ENCODE measurements around the gene FN1. TPM values are rescaled to one million over a fixed set of nuclear protein-coding genes. Genes with fewer than 3 reads are reported as not detected.
"Not testable (repeated sequence)": the region's sequence is repeated elsewhere in the genome, so short reads cannot be mapped to it uniquely, and the experiment has no call there.

Gene FN1
- polyA plus RNA-seq, 4 donors = 468 to 543 (median 504) TPM

GRCh38 chr2:215357660-215358059 is 78.2 kb downstream of the FN1 start:
- DNase-seq (ENCODE audit: low read depth in 4 of 4, low spot score in 3 of 4) = no peak

DNA sequence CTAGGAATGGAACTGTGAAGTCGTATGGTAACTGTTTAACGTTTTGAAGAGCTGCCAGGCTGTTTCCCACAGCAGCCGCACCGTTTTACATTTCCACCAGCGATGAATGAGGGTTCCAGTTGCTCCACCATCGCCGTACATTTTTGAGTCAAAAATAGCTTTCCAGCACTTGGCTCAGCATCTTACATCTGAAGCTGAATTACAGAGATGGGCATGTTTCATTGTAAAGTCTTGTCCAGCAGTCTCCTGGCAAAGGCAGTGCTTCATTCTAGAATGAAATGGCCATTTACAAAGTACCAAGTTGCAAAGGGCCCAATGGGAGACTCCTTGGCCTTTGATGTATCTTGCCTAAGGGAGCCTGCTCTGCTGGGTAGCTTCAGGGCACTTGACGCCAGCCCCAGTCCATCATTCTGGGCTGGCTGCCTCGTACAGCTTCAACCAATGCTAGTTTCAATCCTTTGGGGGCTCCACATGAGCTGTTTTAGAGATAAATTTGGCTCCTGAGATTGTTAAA is 78.9 kb downstream of the FN1 start:
- no peak for DNase-seq (ENCODE audit: low read depth in 4 of 4, low spot score in 3 of 4)

DNA sequence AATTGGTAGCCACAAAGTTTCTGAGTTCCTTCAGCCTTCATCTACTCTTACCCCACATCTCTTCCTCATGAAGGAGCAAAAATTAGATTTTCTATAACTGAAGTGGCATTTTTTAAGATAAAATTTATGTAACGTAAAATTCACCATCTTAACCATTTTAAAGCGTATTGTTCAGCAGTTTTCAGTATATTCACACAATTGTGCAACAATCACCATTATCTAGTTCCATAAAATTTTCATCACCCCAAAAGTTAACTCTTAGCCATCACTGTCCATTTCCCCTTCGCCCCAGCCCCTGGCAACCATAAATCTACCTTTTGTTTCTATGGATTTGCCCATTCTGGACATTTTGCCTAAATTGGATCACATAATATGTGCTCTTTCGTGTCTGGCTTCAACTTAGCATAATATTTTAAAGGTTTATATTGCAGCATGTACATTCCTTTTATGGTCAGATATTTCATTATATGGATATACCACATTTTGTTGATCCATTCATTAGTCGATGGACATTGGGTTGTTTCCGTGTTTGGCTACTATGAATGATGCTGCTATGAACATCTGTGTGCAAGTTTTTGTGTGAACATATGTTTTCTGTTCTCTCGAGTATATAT is 79.4 kb downstream of the FN1 start:
- DNase-seq (ENCODE audit: low read depth in 4 of 4, low spot score in 3 of 4) = no peak

GRCh38 chr2:215355801-215356200 is 80.1 kb downstream of the FN1 start:
- no peak for DNase-seq (ENCODE audit: low read depth in 4 of 4, low spot score in 3 of 4)

GRCh38 chr2:215354771-215355695 is 80.8 kb downstream of the FN1 start:
- no peak for DNase-seq (ENCODE audit: low read depth in 4 of 4, low spot score in 3 of 4)

- no peak for DNase-seq (ENCODE audit: low read depth in 4 of 4, low spot score in 3 of 4)
These were observed 83.3 kb downstream of the FN1 start for GRCh38 chr2:215352602-215353001.

DNA sequence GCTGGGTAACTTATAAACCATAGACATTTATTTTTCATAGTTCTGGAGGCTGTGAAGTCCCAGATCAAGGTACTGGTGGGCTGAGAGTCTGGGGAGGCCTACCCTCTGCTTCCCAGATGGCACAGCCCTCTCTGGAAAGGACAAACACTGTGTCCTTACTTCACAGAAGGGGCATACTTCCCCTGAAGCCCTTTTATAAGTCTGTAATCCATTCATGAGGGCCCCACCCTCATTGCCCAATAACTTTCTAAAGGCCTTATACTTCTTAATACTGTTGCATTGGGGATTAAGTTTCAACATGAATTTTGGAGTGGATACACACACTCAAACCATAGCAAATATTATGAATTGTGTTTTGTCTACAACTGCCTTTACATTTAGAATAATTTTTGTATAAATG is 88.0 kb downstream of the FN1 start:
- DNase-seq (ENCODE audit: low read depth in 4 of 4, low spot score in 3 of 4) = no peak

DNA sequence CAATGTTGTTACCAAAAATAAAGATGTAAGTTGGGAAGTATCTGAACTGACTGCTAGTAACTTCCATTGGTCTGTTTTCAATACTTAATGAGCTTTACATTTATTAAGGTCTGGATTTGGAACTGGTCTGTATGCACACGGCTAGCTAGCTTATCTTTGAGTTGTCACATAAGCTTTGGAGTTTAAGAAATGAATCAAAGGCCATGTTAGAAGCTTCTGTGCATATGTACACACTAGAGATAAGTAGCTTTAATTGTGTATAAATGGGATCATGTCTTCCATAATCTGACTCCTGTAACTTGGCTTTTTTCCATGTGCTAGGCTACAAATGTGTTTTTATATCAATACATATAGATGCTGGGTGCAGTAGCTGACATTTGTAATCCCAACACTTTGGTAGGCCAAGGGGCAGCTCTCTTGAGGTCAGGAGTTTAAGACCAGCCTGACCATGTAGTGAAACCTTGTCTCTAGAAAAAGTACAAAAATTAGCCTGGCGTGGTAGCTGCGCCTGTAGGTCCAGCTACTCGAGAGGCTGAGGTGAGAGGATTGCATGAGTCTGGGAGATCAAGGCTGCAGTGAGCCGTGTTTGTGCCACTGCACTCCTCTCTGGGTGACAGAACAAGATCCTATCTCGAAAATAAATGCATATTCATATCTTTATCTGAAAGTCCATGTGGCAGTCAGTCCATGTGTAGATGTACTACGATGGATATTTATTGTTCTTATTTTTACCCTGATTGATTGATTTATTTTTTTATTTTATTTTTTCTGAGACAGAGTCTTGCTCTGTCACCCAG is 96.8 kb downstream of the FN1 start:
- DNase-seq (ENCODE audit: low read depth in 4 of 4, low spot score in 3 of 4) = no peak

- DNase-seq (ENCODE audit: low read depth in 4 of 4, low spot score in 3 of 4) = no peak
These were observed 102.8 kb downstream of the FN1 start for GRCh38 chr2:215332872-215333595.

- no peak for DNase-seq (ENCODE audit: low read depth in 4 of 4, low spot score in 3 of 4)
These were observed 107.8 kb downstream of the FN1 start for GRCh38 chr2:215328066-215328465.

GRCh38 chr2:215324811-215325210 is 111.1 kb downstream of the FN1 start:
- DNase-seq (ENCODE audit: low read depth in 4 of 4, low spot score in 3 of 4) = no peak

DNA sequence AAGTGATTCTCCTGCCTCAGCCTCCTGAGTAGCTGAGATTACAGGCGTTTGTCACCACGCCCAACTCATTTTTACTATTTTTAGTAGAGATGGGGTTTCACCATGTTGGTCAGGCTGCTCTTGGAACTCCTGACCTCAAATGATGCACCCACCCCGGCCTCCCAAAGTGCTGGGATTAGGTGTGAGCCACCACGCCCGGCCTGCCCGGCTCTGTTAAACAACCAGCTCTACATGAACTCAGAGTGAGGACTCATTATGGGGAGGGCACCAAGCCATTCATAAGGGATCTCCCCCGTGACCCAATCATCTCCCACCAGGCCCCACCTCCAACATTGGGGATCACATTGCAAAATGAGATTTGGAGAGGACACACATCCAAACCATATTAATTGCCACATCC is 115.2 kb downstream of the FN1 start:
- DNase-seq (ENCODE audit: low read depth in 4 of 4, low spot score in 3 of 4) = no peak

- no peak for DNase-seq (ENCODE audit: low read depth in 4 of 4, low spot score in 3 of 4)
These were observed 115.8 kb downstream of the FN1 start for GRCh38 chr2:215320102-215320501.

GRCh38 chr2:215319500-215319899 is 116.4 kb downstream of the FN1 start:
- DNase-seq (ENCODE audit: low read depth in 4 of 4, low spot score in 3 of 4) = no peak

DNA sequence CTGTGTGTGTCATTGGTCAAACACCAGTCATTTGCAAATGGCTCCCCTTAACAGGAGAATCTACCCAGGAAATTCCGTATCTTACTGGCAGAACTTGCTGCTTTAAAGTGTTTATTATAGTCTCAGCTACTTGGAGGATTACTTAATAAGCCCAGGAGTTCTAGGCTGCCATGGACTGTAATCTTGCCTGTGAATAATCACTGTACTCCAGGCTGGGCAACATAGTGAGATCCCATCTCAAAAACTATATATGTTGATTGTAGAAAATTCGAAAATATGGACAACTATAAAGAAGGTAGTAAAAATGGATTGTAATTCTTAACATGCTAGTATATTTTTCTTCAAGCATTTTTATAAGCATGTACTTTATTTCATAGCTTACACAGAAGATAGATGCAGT is 119.5 kb downstream of the FN1 start:
- DNase-seq (ENCODE audit: low read depth in 4 of 4, low spot score in 3 of 4) = no peak

DNA sequence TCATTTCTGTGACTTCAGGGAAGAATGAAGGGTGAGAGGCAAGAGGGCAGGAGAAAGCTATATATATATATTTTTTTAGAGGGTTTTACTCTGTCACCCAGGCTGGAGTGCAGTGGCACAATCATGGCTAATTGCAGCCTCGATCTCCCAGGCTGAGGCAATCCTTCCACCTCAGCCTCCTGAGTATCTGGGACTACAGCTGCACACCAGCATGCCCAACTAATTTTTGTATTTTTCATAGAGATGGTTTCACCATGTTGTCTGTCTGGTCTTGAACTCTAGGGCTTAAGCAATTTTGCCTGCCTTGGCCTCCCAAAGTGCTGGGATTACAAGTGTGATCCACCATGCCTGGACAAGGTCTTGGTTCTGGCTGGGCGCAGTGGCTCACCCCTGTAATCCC is 120.6 kb downstream of the FN1 start:
- DNase-seq (ENCODE audit: low read depth in 4 of 4, low spot score in 3 of 4) = no peak

DNA sequence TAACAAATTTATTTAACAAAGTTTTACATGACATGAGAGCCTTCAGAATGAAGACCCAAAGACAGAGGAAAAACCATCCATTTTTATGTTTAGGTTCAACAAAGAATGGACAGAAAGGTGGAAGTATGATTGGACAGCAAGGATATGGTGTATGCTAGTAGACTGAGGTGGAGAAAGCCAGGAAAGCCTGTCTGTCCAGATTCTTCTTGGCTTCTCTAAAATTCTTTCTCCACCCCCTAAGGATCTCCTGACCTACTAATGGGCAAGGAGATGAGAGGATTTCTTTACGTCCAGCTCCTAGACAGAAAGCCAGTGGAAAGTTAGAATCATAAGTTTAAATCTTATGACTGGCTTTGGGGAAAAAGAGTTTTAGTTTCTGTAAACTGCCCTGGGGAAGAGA is 121.0 kb downstream of the FN1 start:
- no peak for DNase-seq (ENCODE audit: low read depth in 4 of 4, low spot score in 3 of 4)

DNA sequence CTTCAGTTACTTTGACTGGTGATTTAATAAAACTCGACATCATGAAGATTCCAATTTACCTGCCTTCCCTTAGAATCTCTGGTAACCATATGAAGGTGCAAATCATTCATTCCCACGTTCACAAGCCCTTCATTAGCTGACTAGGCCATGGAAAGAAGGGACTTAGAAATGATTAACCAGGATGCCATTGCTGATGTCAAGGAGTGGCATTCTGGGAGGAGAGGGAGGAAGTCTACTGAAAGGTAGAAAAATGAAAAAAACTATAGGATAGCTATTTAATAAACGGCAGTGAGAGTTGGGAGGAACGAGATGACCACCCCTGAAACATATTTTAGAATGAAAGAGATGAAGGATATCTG is 122.6 kb downstream of the FN1 start:
- no peak for DNase-seq (ENCODE audit: low read depth in 4 of 4, low spot score in 3 of 4)

GRCh38 chr2:215311625-215312396 is 124.1 kb downstream of the FN1 start, which contains the start of gene ATIC:
Gene ATIC (plus strand): TSS chr2:215312059. CDS start chr2:215312143, 84 bp downstream.
- peak; percentile 74 to 87 (median 80) for DNase-seq (ENCODE audit: low read depth in 4 of 4, low spot score in 3 of 4)

DNA sequence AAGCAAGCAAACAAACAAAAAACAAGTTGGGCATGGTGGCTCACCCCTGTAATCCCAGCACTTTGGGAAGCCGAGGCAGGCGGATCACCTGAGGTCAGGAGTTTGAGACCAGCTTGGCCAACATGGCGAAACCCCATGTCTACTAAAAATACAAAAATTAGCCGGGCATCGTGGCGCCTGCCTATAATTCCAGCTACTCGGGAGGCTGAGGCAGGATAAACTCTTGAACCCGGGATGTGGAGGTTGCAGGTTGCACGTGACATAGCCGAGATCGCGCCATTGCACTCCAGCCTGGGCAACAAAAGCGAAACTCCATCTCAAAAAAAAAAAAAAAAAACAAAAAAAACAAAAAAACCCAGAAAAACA is 124.6 kb downstream of the FN1 start:
- DNase-seq (ENCODE audit: low read depth in 4 of 4, low spot score in 3 of 4) = not testable (repeated sequence)

All from right renal pelvis (tissue), 4 donors.